HL-60/S4 (cell line): ENCODE data around the gene TTC39A.

Experiments
- in situ Hi-C: fragments of 300-500 bp; cut with MboI; formaldehyde crosslinking; loops from 2 replicates; pipeline ENCODE4 v1.14.3; 2022; ENCODE audit warnings: low sequenced_read_pairs

TTC39A gene

DNA sequence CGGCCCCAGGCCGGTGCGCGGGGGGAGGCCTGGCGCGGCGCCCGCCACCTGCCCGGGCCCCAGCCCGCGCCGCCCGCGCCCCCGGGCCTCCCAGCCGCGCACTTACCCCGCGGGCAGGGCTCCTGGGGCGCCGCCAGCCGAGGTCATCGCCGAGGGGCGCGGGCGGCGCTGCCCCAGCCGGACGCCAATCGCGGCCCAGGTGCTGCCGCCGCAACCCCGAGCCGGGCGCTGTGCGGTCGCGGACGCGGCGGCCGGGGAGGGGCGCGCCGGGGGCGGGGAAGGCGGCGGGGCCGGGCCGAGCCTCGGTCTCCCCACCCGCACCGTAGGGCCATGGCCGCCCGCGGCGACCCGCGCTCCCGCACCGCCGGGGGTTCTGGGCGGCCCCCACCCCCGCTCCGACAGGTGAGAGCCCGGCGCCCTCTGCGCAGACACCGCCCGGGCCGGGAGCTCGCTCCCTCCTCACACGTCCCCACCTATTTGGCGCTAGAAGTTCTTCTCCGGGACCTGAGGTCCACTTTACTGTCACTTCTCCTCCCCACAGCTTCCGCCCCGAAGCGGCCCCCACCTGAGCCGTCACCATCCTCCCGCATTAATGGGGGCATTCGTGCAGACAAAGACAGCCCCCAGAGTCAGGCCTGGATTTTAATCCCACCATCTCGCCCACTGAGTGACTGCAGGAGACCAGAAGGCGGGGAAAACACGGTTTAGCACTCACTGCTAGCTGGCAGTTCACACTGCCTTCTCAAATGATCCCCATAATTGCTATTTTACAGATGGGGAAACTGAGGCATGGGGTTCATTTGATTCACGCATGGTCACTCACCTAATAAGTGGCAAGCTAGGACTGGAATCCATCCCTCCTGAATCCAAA is at the start of gene TTC39A:
TSS of gene TTC39A (minus strand) at position 232 of the 871 bp plus-strand sequence. CDS start at position 147, 85 bp downstream.
- in situ Hi-C loops = no loop called here

DNA sequence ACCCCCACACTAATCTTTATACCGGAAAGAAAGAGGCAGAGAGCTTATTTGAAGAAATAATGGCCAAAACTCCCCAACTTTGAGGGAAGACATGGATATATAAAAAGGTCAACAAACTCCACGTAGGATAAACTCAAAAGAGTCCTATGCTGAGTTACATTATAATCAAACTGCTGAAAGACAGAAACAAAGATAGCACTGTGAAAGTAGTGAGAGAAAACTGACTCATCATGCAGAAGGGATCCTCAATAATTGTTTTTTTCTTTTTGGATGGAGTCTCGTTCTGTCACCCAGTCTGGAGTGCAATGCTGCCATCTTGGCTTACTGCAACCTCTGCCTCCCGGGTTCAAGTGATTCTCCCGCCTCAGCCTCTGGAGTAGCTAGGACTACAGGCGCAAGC is 48.5 kb upstream of the TTC39A start:
- in situ Hi-C loops = no loop called here

DNA sequence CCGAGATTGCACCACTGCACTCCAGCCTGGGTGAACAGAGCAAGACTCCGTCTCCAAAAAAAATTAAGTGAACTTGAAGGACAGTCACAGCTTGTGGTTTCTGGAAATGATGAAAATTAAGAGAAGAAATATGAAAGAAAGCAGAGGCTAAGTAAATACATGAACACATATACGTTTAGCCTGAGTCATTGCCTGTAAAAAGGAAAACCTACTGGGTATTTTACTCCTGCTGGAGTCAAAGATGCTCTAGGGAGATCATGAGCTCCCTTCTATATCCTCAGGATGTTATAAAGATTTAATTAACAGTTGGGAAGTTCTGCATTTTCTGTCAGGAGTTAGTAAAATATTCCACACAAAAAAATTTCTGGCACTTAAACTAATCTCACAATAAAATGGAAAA is 43.5 kb upstream of the TTC39A start:
- in situ Hi-C loops = no loop called here

DNA sequence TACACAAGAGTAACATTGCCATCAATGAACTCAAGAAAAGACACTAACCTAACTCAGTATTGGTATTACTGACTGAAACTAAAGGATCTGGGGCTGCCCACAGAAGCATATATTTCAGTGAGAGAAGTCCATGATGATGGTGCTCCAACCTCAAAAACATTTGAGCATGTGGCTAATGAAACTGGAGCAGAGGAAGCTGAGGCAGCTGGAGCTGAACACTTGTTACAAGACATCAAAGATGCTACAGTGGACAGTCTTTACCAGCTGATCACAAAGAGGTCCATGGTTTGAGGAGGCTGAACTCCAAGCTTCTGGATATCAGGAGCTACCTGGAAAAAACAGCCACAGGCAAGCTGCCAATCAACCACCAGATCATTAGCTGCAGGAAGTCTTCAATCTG is 42.2 kb upstream of the TTC39A start:
- in situ Hi-C loops = no loop called here

DNA sequence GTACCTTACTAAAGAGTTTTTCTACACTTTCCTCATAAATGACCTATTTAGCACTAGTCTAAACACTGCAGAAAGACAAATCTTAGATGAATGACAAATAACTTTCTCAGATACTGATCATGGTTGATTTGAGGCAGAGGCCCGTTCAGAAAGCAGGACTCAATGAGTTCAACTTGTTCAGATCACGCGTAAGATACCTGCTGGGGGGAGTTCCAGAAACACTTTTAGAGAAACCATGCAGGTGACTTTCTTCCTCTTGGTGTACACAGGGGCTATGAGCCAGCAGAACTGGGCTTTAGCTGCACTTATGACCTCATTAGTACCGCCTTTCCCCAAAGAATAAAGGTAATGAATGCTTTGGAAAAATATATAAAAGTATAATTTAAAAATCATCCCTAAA is 38.8 kb upstream of the TTC39A start:
- in situ Hi-C loops = no loop called here

DNA sequence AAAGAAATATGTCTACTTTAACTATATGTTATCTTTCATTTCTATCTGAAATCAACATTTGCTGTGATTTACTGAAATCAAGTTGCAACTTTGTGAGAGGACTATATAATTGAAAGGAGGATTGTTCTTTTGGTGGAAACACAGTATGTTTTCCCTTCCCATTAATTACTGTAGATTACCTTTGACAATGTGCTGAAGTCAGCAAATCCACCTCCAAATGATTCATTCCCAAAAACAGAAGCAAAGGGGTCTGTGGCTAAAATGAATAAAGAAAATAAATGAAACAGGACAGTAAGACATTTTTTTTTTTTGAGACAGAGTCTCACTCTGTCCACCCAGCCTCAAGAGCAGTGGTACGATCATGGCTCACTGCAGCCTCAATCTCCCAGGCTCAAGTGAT is 35.4 kb upstream of the TTC39A start:
- in situ Hi-C loops = no loop called here

DNA sequence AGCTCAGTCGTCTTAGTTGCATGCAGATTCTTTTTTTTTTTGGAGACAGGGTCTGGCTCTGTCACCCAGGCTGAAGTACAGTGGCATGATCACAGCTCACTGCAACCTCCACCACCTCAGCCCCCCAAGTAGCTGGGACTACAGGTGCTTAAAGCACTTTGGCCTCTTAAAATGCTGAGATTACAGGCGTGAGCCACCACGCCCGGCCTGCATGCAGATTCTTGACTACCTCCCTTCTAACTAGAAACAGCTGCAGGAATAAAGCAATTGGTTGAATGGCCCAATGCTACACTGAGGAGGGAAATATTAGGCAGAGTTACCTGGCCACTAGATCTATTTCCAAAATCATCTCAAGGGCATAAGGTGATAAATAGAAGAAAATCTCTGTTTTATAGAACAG is 29.5 kb upstream of the TTC39A start:
- in situ Hi-C loops = no loop called here

DNA sequence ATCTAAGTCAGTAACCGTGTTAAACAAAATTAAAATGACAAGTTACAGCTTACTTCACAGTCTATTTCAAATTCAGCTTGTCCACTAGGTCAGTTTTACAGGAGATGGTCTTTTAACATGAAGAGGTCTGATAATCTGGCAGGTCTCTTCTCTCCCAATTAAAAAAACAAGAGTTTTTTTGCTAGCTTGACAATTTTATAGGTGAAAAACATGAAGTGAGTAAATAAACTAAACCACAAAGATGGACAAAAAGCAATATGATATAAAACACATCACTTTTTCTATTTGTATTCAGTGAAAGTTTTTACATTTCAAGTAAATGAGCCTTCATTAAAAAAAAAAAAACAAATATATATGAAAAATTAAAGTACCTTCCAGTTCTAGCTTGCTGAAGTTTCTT is 25.0 kb upstream of the TTC39A start:
- in situ Hi-C loops = no loop called here

DNA sequence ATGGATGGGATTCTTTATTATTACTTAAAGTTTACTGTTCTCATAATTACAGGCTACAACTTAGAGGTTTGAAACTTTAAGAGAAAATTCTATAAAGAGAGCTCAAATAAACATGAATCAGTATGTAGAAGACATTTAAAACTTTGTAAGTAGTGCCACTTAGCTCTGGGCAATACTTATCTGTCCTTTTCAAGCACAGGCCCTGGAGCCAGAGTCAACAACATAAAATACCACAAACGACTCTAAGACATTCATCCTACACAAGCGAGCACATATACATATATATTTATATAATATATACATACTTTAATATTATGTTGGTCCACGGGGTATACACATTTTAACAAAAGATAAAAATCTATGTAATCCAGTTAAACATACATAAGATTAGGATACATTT is 24.1 kb upstream of the TTC39A start:
- in situ Hi-C loops = no loop called here

DNA sequence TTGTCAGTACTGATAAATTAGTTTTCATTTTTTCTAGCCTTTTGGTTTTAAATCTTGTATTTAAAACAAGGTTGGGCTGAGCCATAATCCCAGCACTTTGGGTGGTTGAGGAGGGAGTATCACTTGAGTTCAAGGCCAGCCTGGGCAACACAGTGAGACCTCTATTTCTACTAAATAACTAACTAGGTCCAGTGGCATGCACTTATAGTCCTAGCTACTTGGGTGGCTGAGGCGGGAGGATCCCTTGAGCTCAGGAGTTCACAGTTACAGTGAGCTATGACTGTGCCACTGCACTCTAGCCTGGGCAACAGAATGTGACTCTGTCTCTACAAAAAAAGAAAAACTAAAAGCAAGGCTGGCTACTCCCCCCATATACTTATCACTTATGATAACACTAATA is 21.5 kb upstream of the TTC39A start:
- in situ Hi-C loops = no loop called here

DNA sequence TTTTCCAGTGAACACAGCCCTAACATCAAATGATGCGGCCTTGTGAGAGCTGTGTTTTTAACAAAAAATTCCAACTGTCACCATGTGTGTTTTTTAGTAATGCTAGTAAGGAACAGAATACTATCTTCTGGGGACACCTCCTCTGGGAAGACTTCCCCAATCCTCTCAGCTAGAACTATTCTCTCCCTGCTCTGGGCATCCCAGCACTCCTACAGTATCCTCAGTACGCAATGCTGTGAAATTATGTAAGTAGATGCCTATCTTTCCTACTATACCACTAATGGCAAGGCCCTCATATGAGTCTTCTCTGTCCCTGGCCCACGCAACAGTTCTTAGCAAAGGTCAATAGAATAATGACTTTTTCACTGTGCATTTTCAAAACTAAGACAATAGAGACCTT is 19.5 kb upstream of the TTC39A start:
- in situ Hi-C loops = no loop called here

DNA sequence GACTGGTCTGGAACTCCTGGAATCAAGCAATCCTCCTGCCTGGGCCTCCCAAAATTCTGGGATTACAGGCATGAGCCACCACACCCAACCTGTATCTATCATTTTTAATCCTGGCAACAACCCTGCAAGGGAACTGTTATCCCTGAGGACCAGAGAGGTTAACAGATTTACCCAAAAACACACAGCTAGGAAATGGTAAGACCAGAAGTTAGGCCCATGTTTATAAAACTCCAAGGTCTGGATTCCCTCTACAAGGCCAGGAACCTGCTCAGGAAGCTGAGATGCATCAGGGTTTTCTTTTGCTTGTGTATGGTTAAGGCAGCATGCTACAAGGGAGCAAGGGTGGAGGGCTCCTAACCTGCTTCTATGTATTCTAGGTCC is 17.8 kb upstream of the TTC39A start:
- in situ Hi-C loops = no loop called here

DNA sequence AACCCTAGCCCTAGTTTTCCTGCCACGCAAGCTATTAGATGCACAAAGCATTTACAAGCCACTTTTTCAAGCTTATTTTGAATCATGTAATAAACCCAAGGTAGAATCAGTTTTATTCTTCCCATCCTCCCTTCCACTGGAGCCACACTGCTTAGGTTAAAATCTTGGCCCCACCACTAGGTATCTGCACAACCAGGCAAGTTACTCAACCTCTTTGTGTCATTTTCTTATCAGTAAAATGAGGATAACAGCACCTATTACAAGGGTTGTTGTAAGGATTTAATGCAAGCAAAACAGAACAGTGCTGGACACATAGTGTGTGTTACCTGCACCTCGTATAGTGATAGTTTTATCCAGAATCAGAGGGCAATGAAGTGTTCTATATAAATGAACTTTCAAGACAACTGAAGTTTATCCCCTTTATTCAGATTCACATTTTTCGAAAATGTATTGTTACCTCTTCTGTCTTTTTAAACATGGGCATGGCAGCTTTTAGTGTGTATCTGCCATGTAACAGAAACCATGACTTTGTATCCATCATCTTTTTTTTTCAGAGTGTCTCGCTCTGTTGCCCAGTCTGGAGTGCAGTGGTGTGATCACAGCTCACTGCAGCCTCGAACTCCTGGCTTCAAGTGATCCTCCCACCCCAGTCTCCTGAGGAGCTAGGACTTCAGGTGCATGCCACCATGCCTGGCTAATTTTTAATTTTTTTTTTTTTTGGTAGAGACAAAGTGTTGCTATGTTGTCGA is 17.2 kb upstream of the TTC39A start:
- in situ Hi-C loops = no loop called here

DNA sequence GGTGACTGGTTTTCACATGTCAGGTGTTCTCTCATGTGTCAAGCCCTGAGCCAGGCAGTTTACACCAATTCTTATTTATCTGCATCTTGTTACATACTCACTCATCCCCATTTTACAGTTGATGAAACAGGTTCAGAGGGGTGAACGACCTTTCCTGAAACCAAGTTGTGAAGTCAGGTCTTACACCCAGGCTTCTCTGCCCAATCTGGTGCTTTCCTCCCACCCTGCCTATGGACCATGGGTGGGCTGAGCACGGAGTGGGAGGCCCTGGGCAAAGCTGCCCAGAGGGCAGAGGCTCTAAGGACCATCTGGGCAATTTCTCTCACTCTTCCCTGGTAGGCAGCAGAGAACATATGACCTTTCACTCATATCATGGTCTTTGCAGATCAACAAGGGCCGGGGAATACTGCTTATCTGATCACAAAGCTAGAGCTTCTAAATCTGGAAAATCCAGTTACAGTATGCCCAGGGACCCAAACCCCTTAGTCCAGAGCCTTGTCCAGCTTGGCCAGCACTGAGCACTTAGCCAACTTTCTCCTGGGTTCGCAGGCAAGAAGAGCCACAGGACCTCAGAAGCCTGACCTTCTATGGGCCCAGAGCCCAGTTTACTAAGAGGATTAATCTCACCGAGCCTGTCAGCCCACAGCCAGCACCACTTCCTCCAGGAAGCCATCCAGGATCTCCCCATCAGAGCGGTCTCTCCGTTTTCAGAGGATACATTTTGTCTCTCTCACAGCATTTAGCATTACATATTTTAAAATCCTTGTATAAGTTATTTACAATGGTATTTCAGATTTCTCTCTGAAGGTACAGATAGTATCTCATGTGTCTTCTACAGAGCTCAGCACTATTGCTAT is 16.0 kb upstream of the TTC39A start:
- in situ Hi-C loops = no loop called here

DNA sequence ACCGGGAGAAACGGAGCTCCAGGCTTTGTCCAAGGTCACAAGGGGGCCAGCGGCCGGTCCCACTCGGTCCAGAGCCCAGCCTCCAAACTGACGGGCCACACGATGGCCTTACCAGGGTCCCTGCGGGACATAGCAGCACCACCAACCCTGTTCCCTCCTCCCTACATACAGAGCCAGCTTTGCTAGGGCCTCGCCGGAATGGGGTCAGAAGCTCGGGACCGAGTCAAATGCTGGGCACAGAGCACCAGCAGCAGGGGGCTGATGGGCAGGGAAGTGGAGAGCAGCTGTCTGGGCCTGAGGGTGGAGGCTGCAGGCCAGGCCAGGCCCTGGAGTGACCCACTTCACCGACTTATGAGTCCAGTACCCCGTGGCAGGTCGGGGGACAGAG is 14.9 kb upstream of the TTC39A start:
- in situ Hi-C loops = no loop called here

DNA sequence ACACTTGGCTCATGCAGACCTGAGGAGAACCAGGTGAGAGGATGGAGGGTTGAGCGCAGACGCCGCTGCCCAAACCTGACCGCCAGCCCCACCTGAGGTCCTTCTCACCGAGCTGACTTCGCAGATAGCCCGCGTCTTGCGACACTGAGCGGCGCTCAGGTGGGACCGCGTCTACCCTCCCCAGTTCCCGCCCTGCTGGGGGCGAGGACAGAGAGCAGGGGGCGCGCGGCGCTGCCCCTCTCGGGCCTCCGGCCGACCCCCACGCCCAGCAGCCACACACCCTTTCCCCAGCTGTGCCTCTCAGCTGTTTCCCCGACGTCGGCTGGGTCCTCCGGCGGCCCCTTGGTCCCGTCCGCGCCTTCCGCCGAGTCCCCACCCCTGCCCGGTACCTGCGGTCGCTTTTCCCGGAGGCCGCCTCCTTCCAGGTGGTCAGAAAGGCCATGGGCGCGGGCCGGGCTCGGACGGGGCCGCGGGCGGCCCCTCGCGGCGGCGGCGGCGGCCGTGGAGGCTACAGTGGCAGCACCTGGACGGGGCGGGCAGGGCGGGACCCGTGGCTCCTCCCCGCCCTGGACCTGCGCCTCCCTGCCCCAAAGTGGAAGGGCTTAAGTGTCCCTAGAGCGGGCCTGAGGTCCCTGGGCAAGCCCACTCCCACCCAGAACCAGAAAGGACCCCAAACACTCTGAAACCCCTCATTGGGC is 14.4 kb upstream of the TTC39A start:
- in situ Hi-C loops = no loop called here

DNA sequence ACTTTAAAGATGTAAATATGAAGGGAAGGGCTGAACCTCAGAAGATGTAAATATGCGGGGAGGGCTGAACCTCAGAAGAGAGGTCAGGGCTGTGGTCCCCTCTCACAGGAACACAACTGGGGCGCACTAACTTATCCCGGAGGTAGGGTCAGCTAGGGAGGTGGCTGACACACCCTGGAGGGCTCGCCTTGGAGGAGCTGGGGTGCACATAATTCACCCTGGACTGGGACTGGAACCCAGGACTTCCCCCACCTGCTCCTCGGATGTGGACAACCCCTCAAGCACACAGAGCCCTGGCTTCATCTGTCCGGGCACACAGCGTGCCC is 13.9 kb upstream of the TTC39A start:
- in situ Hi-C loops = no loop called here

DNA sequence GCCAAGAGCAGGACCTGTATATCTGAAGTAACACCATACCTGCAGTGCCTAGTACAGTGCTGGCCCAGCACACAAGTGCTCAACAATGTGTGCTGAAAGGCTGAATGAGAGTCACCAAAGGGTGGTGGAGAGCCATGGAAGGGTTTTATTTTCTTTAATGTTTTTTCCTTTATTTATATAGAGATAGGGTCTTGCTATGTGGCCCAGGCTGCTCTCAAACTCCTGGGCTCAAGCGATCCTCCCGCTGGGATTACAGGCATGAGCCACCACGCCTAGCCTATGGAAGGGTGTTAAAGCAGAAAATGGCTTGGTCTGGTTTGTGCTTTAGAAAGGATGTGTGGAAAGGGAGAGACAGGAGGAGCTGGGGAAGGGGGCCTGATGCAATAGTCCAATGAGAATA is 13.3 kb upstream of the TTC39A start:
- in situ Hi-C loops = no loop called here

DNA sequence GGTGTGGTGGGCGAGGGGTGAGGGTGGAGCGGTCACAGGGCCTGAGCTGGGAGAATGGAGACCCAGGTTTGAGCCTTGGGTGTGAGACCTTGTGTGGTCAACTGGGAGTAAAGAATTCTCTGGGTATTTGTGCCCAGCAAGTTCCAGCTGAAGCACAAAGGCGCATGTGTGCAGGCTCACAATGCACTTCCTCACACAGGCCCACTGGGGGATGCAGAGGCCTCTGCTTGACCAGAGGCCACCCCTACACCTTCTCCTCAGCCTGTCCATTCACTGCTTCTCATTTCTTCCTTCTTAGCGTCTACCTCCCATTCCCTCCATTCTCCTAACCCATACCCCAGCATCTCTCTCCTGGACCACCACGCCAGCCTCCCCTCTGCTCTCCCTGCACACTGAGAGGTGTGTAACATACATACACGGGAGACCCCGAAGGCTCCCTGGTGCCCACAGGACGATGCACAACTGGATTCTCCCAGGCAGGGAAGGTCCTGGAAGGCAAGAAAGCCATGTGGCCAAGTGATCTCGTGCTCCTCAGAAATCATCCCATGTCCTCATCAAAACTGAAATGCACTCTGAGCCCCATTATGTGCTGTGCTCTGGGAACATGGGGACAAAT is 12.3 kb upstream of the TTC39A start:
- in situ Hi-C loops = no loop called here

DNA sequence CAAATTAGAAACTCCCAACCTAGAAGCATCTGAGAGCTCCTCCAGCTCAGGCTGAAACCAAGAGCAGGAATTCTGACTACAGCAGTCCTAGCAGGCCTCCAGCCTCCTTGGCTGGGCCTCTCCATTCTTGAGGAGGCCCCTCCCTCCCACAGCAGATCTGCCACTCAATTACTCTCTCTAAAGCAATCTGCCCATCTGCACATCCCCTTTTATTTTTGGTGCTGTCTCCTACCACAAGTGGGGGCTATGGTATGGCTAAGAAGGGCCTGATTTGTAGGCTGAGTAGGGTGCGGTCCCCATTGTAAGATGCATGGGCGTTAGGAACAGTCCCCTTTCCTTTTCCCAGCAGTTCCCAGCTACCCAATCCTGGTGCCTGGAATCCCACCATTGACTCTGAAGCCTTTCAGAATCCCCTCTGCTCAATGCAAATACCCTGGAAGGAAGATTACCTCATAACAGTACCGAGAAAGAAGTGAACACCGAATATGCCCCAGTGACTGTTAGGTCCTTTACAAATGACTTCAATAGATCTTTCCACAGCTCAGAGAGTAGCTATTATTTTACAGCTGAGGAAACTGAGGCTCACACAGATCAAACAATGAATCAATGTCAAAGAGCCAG is 11.6 kb upstream of the TTC39A start:
- in situ Hi-C loops = no loop called here
